ENCODE measurements around the gene SLC32A1. TPM values are rescaled to one million over a fixed set of nuclear protein-coding genes. Genes with fewer than 3 reads are reported as not detected.

Gene SLC32A1
- total and polyA plus RNA-seq, 2 of the 13 experiments (the other 11 are each of a cell fraction or from before 2014, with no cell fraction given): not detected

- no peak for TF ChIP-seq ZNF496 (CRISPR knock-in tag; IDR thresholded peaks at IDR 0.05; ENCODE audit: insufficient replicate concordance)
- no peak for TF ChIP-seq ZNF18 (CRISPR knock-in tag; IDR thresholded peaks at IDR 0.05; ENCODE audit: insufficient replicate concordance)
- no peak for TF ChIP-seq SRSF4 (IDR thresholded peaks at IDR 0.05; ENCODE audit: low read depth, low read length, poor library complexity, severe bottlenecking)
- TF ChIP-seq PAF1 (CRISPR knock-in tag; IDR thresholded peaks at IDR 0.05): no peak
- TF ChIP-seq JUND (CRISPR knock-in tag; IDR thresholded peaks at IDR 0.05): no peak
- TF ChIP-seq ZNF232 (CRISPR knock-in tag; IDR thresholded peaks at IDR 0.05; ENCODE audit: borderline replicate concordance): no peak
- peak; percentile 14; the same call in 1 of the 2 replicates for TF ChIP-seq ZBTB4 (CRISPR knock-in tag; IDR thresholded peaks at IDR 0.05; ENCODE audit: borderline replicate concordance)
- TF ChIP-seq NAIF1 (CRISPR knock-in tag; IDR thresholded peaks at IDR 0.05; ENCODE audit: borderline replicate concordance): no peak
- TF ChIP-seq MIER3 (CRISPR knock-in tag; IDR thresholded peaks at IDR 0.05; ENCODE audit: borderline replicate concordance): no peak
- TF ChIP-seq TAF1 (CRISPR knock-in tag; IDR thresholded peaks at IDR 0.05): no peak; the same call in 1 of the 2 replicates
- no peak for TF ChIP-seq ZNF350 (CRISPR knock-in tag; IDR thresholded peaks at IDR 0.05; ENCODE audit: borderline replicate concordance, low read depth)
- no peak for TF ChIP-seq NR0B2 (CRISPR knock-in tag; IDR thresholded peaks at IDR 0.05)
- TF ChIP-seq ZNF234 (CRISPR knock-in tag; conservative IDR thresholded peaks at IDR 0.05): no peak
- TF ChIP-seq ZEB1 (IDR thresholded peaks at IDR 0.05; ENCODE audit: insufficient replicate concordance, low read depth): no peak
Observed at GRCh38 chr20:38725931-38726803, 1.9 kb downstream of the SLC32A1 start (continued).
